Ishikawa (cell line): ENCODE measurements around the gene HMGCLL1.

ENCODE experiments used
- EGR1 ChIP-seq: IDR thresholded peaks from 2 replicates; pipeline ENCODE4 v1.6.1; 2012
- EP300 ChIP-seq: IDR thresholded peaks from 2 replicates; pipeline ENCODE4 v1.6.1; 2012; ENCODE audit warnings: borderline replicate concordance
- FOXM1 ChIP-seq: IDR thresholded peaks from 2 replicates; pipeline ENCODE4 v1.6.1; 2012; ENCODE audit warnings: low read depth, borderline replicate concordance
- RAD21 ChIP-seq: IDR thresholded peaks from 2 replicates; pipeline ENCODE4 v1.6.1; 2012; ENCODE audit warnings: low read depth

DNA sequence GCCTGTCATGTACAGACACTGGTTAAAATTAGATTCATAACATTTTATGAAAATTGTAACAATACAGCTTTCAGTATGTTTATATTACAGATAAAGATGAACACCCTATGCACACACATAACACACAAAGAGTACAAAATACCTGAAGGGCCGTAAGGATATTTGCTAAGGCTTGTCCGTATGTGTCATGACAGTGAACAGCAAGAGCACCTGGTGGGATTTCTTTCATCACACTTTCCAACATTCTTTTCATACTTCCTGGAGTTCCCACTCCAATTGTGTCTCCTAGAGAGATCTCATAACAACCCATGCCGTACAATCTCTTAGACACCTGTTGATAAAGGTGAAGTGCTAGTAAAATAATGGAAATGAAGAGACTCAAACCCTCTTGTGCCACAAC lies 83.7 kb downstream of the HMGCLL1 start:
- TF ChIP-seq EGR1: no peak
- no peak for TF ChIP-seq EP300
- TF ChIP-seq RAD21: no peak
- no peak for TF ChIP-seq FOXM1
